Renal cortex interstitium (tissue), 15 donors: Measurements from ENCODE around the gene RBM17. TPM values are rescaled to one million over a fixed set of nuclear protein-coding genes. Genes with fewer than 3 reads are reported as not detected.
A peak's percentile ranks its signal among the peaks of the same experiment; 100 is the strongest.
"Not testable (repeated sequence)": the region's sequence is repeated elsewhere in the genome, so short reads cannot be mapped to it uniquely, and the experiment has no call there.

Source experiments
- DNase-seq, 11 donors: peaks; one replicate each; pipeline ENCODE4 v3.0.0-alpha.2; 2013; ENCODE audit warnings: low read depth in 9 of 11, low spot score in 4 of 11; ENCODE audit errors: extremely low read depth in 1 of 11
- long read RNA-seq, 16 experiments: transcript quantifications; one replicate each; lab custom pipeline, GENCODE V29; 2026
- polyA plus RNA-seq, 3 donors: library from polyadenylated mRNA; unstranded; fragments of 120-200 nt; gene quantifications; one replicate each; pipeline ENCODE4 v1.2.1, GENCODE V29; 2013; ENCODE audit not compliant: insufficient read length in 3 of 3

The RBM17 gene
- polyA plus RNA-seq, result 100 to 1,000 TPM; 149 to 203 (median 163) TPM
- long read RNA-seq, donor 1, transcript RBM17-201 (12 exons, 2,755 nt), result major isoform, 15 of 19 reads
- long read RNA-seq, donor 1, partial matches to known transcripts, result 0 of 19 reads
- long read RNA-seq, donor 1, other reads (novel, unspliced or antisense), result 0 of 19 reads
- long read RNA-seq, donor 2, transcript RBM17-201 (12 exons, 2,755 nt), result major isoform, 11 of 49 reads
- long read RNA-seq, donor 2, partial matches to known transcripts, result 34 of 49 reads
- long read RNA-seq, donor 2, other reads (novel, unspliced or antisense), result 0 of 49 reads
- long read RNA-seq, donor 3, transcript RBM17-201 (12 exons, 2,755 nt), result major isoform, 24 of 42 reads
- long read RNA-seq, donor 3, partial matches to known transcripts, result 16 of 42 reads
- long read RNA-seq, donor 3, other reads (novel, unspliced or antisense), result 0 of 42 reads
- long read RNA-seq, donor 4, transcript RBM17-201 (12 exons, 2,755 nt), result major isoform, 16 of 40 reads
- long read RNA-seq, donor 4, partial matches to known transcripts, result 12 of 40 reads
- long read RNA-seq, donor 4, other reads (novel, unspliced or antisense), result 6 of 40 reads
- long read RNA-seq, donor 5, result 0 reads
- long read RNA-seq, donor 6, transcript RBM17-201 (12 exons, 2,755 nt), result major isoform, 12 of 51 reads
- long read RNA-seq, donor 6, partial matches to known transcripts, result 29 of 51 reads
- long read RNA-seq, donor 6, other reads (novel, unspliced or antisense), result 0 of 51 reads
- long read RNA-seq, donor 7, transcript RBM17-201 (12 exons, 2,755 nt), result major isoform, 21 of 91 reads
- long read RNA-seq, donor 7, partial matches to known transcripts, result 66 of 91 reads
- long read RNA-seq, donor 7, other reads (novel, unspliced or antisense), result 0 of 91 reads
- long read RNA-seq, donor 8, transcript RBM17-201 (12 exons, 2,755 nt), result major isoform, 24 of 111 reads
- long read RNA-seq, donor 8, transcript RBM17-211 (3 exons, 611 nt), result minor isoform, 7 of 111 reads
- long read RNA-seq, donor 8, partial matches to known transcripts, result 72 of 111 reads
- long read RNA-seq, donor 8, other reads (novel, unspliced or antisense), result 0 of 111 reads
- long read RNA-seq, donor 9, transcript RBM17-201 (12 exons, 2,755 nt), result major isoform, 16 of 18 reads
- long read RNA-seq, donor 9, partial matches to known transcripts, result 0 of 18 reads
- long read RNA-seq, donor 9, other reads (novel, unspliced or antisense), result 0 of 18 reads
- long read RNA-seq, donor 10, transcript RBM17-201 (12 exons, 2,755 nt), result major isoform, 21 of 31 reads
- long read RNA-seq, donor 10, partial matches to known transcripts, result 7 of 31 reads
- long read RNA-seq, donor 10, other reads (novel, unspliced or antisense), result 0 of 31 reads
- long read RNA-seq, donor 11, transcript RBM17-201 (12 exons, 2,755 nt), result major isoform, 10 of 18 reads
- long read RNA-seq, donor 11, partial matches to known transcripts, result 6 of 18 reads
- long read RNA-seq, donor 11, other reads (novel, unspliced or antisense), result 0 of 18 reads
- long read RNA-seq, donor 12, transcript RBM17-201 (12 exons, 2,755 nt), result major isoform, 7 of 14 reads
- long read RNA-seq, donor 12, partial matches to known transcripts, result 0 of 14 reads
- long read RNA-seq, donor 12, other reads (novel, unspliced or antisense), result 0 of 14 reads
- long read RNA-seq, donor 13, result 0 reads
- long read RNA-seq, donor 14, transcript RBM17-201 (12 exons, 2,755 nt), result major isoform, 26 of 33 reads
- long read RNA-seq, donor 14, partial matches to known transcripts, result 6 of 33 reads
- long read RNA-seq, donor 14, other reads (novel, unspliced or antisense), result 0 of 33 reads
- long read RNA-seq, donor 15, transcript RBM17-201 (12 exons, 2,755 nt), result major isoform, 9 of 10 reads
- long read RNA-seq, donor 15, partial matches to known transcripts, result 0 of 10 reads
- long read RNA-seq, donor 15, other reads (novel, unspliced or antisense), result 0 of 10 reads
- long read RNA-seq, donor 16, transcript RBM17-211 (3 exons, 611 nt), result minor isoform, 11 of 183 reads
- long read RNA-seq, donor 16, transcript RBM17-201 (12 exons, 2,755 nt), result major isoform, 52 of 183 reads
- long read RNA-seq, donor 16, partial matches to known transcripts, result 111 of 183 reads
- long read RNA-seq, donor 16, other reads (novel, unspliced or antisense), result 0 of 183 reads

- peak; percentile 89 to 98 (median 96) for DNase-seq
Observed at GRCh38 chr10:6088721-6089333, at the start of gene RBM17. TSS of gene RBM17 (plus strand) at chr10:6089034. CDS start at chr10:6097066, 8,032 bp downstream.

DNA sequence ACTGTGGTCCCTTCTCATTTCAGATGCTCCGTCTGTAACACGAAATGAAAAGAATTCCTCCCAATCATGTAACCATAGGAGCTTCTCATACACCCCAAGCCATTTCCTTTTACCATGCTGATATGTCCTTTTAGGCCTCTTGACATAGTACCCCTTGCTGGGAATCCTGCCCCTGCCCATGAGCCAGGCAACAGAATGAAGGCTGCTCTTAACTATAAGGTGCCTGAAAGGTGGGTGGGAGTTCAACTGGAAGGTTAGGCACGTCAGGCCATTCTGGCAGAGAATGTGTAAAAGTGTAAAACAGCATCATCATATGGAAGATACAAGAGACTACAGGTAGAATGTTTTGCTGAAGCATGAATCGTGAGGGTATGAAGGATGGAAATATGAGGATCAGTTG lies 49.1 kb upstream of the RBM17 start:
- no peak for DNase-seq

DNA sequence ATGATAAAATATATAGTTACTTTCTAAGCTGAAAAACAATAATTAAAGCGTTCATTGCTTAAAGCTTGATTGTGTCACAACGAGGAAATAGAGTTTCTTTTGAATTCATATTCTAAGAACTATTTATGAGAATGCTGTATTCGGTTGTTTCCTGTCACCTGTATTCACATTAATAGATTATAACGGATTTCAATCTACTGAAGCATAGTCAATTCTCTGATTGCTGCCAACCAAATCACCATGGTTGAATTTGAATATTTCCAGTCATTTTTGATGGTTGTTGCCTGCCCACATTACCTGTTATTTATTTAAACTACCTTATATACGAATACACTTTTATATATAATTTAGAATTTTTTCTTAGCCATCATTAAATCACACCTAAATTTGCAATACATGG lies 48.6 kb upstream of the RBM17 start:
- no peak for DNase-seq

GRCh38 chr10:6043377-6043776 lies 45.5 kb upstream of the RBM17 start:
- not testable (repeated sequence) for DNase-seq

GRCh38 chr10:6044060-6044459 lies 44.8 kb upstream of the RBM17 start:
- no peak for DNase-seq

- DNase-seq, result no peak
Observed at GRCh38 chr10:6044751-6045313, 44.0 kb upstream of the RBM17 start.

- no peak for DNase-seq
Observed at GRCh38 chr10:6045314-6045848, 43.5 kb upstream of the RBM17 start.

DNA sequence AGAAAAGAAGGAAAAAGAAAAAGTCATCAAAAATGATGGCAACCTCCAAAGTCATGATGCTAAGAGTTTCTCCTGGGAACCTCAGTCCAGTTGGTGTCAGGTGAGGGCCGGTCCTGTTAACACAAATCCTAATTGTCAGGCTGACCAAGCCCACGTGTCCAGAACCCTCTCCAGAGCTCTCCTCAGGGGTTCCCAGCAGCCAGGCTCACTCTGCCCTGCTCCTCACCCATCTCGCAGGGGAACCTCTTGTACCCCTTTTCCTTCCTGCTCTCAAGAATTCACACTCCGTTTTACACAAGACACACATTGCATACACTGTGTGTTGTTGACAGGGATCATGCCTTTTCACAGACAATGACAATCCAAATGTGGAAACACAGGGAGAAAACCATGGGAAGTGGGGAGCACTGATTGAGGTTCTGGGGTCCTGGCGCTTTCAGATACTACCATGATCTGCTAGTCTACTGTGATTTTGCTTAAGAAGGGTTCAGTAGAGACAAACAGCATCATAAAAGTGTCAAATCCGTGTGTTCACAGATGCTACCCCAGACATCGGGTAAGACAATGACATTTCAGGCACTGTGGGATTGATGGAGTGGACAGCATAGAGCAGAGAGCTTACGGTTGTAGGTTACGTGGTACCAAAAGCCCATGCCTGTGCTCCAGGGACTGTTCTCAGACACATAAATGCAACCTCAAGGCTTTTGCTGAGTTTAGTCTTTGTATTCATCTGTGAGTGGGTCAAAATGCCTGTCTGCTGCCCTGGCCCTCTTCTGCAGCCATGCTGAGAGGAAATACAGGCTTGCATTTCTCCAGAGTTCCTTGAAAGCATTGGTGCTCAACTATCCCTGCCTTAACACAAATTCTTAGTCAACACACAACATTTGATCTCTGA lies 42.7 kb upstream of the RBM17 start:
- DNase-seq, result no peak

- DNase-seq, result no peak
Observed at GRCh38 chr10:6046773-6047611, 41.8 kb upstream of the RBM17 start.

DNA sequence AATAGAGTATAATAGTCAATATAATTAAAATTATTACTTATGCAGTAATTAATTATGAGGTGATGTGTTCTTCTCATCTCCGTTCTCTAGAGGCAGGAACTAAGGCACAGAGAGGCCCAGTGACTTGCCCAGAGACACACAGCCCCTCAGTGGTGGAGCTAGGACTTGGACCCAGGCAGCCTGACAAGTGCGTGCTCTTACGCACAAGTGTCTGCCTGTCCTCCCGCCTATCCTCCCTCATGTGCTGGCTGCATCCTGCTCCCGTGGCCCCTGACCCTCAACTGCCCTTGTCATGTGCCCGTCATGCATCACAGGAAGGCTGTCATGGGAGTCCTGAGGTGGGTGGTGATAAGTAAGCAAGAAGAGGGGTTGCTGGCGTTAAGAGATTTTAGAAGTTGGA lies 41.0 kb upstream of the RBM17 start:
- DNase-seq, result no peak

GRCh38 chr10:6048281-6049030 lies 40.4 kb upstream of the RBM17 start:
- no peak for DNase-seq

DNA sequence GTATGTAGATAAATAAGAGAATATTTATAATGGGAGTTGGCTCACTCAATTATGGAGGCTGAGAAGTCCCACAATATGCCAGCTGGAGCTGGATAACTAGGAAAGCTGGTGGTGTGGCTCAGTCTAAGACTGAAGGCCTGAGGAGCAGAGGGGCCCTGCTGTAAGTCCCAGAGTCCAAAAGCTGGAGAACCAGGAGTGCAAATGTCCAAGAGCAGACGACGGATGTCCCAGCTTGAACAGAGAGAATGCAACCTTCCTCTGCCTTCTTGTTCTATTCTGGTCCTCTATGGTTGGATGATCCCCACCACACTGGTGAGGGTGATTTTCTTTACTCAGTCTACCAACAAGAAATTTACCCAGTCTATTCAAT lies 39.8 kb upstream of the RBM17 start:
- no peak for DNase-seq

- peak in 1 of 11 donors; percentile 17 for DNase-seq
Observed at GRCh38 chr10:6050801-6051445, 37.9 kb upstream of the RBM17 start.
